Coronary artery (tissue), 2 donors: ENCODE measurements around the gene HDAC7.

Experiments used
- DNase-seq: peaks from one replicate; pipeline ENCODE4 v3.0.0-alpha.2; 2017; ENCODE audit warnings: low spot score
- H3K27ac ChIP-seq, 2 donors: fragments of 200-600 bp; sonication (generic); one replicate each; pipeline ENCODE4 v1.5.1; 2016 to 2019
- H3K4me3 ChIP-seq: fragments of 200-600 bp; sonication (generic); 2 replicates; pipeline ENCODE4 v1.5.1; 2016; ENCODE audit warnings: mild to moderate bottlenecking, moderate library complexity
- CTCF ChIP-seq: fragments of 200-600 bp; sonication (generic); IDR thresholded peaks from one replicate; pipeline ENCODE4 v1.5.1; 2019; ENCODE audit warnings: antibody characterized with exemption

The HDAC7 gene

GRCh38 chr12:47750229-47750798 lies 69.4 kb downstream of the HDAC7 start:
- H3K27ac ChIP-seq, result no peak overlapping the region
- H3K4me3 ChIP-seq, result no peak overlapping the region
- no peak for DNase-seq
- no peak for TF ChIP-seq CTCF

- no peak for TF ChIP-seq CTCF
- Histone ChIP-seq H3K4me3 (no peak overlapping the region), H3K27ac (no peak overlapping the region)
- no peak for DNase-seq
Measured at GRCh38 chr12:47748899-47749298, 70.8 kb downstream of the HDAC7 start.

- no peak for TF ChIP-seq CTCF
- no peak for DNase-seq
- Histone ChIP-seq H3K4me3 (no peak overlapping the region), H3K27ac (no peak overlapping the region)
Measured at GRCh38 chr12:47748507-47748828, 71.2 kb downstream of the HDAC7 start.

GRCh38 chr12:47747596-47748506 lies 71.9 kb downstream of the HDAC7 start:
- DNase-seq, result no peak
- no peak overlapping the region for H3K4me3 ChIP-seq
- no peak for TF ChIP-seq CTCF
- no peak overlapping the region for H3K27ac ChIP-seq

GRCh38 chr12:47747126-47747525 lies 72.6 kb downstream of the HDAC7 start:
- Histone ChIP-seq H3K4me3 (no peak overlapping the region), H3K27ac (no peak overlapping the region)
- no peak for TF ChIP-seq CTCF
- DNase-seq, result no peak

GRCh38 chr12:47746523-47746922 lies 73.2 kb downstream of the HDAC7 start:
- no peak for DNase-seq
- H3K27ac ChIP-seq, result no peak overlapping the region
- no peak for TF ChIP-seq CTCF
- no peak overlapping the region for H3K4me3 ChIP-seq

- DNase-seq, result no peak
- H3K27ac ChIP-seq, result no peak overlapping the region
- TF ChIP-seq CTCF, result no peak
- no peak overlapping the region for H3K4me3 ChIP-seq
Measured at GRCh38 chr12:47746073-47746472, 73.6 kb downstream of the HDAC7 start.
